ENCODE measurements around the gene LMF1. TPM values are rescaled to one million over a fixed set of nuclear protein-coding genes. Genes with fewer than 3 reads are reported as not detected.

Gene LMF1
- total and polyA plus RNA-seq, 2 of the 8 experiments (the other 6 are each of a cell fraction or from before 2014, with no cell fraction given): 3.5 to 9.1 TPM

DNA sequence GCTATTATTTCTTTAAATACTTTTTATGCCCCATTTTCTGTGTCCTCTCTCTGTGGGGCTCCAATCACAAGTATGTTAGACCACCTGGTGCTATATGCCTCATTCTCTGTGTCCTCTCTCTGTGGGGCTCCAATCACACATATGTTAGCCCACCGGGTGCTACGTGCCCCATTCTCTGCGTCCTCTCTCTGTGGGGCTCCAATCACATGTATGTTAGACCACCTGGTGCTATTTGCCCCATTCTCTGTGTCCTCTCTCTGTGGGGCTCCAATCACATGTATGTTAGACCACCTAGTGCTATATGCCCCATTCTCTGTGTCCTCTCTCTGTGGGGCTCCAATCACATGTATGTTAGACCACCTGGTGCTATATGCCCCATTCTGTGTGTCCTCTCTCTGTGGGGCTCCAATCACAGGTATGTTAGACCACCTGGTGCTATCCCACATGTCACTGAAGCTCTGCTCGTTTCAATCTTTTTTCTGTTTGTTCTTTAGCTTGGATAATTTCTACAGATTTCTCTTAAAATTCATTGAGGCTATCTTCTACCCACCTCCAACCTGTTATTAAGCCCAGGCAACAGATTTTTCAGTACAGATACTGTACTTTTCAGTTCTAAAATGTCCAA, 28.2 kb downstream of the LMF1 start (continued):
- TF ChIP-seq SIN3A (conservative IDR thresholded peaks at IDR 0.05 in 1 of 2, IDR thresholded peaks at IDR 0.05 in 1 of 2; ENCODE audit: low read depth in 1 of 2, low read length in 2 of 2): no peak

All from H1 (cell line).